ENCODE measurements around the gene FAM20A. TPM values are rescaled to one million over a fixed set of nuclear protein-coding genes. Genes with fewer than 3 reads are reported as not detected.

Gene FAM20A
- total RNA-seq, 1 experiment from 2014 or later, result not detected

DNA sequence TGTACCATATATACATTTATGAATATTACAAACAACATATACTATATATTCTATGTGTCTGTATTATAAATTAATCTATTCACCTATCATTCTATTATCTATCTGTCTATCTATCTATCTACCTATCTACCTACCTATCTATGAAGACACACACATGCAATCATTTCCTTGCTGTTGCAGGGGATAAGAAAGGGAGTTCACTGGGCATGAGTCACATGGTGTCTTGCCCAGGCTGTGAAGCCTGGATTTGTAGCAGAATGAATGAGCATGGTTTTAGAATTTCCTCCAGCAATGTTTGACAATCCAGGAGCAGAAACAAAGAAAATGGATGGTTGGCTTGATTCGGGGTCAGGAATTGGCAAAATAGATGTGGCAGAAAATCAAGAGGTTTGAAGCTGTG, 23.2 kb upstream of the FAM20A start:
- intact Hi-C loops (cut with micrococcal nuclease), result no loop called here
- ATAC-seq (no peak), DNase-seq (ENCODE audit: low read depth, low spot score) (no peak)
- Histone ChIP-seq H3K79me2 (ENCODE audit: insufficient read depth, low read length) (no peaks in the 10 kb centered on the region), H3K9me3 (ENCODE audit: control insufficient read depth in 1 of 2, insufficient read depth in 1 of 2, low read depth in 1 of 2, low read length in 2 of 2) (no peaks in the 10 kb centered on the region), H3K27ac (ENCODE audit: low read depth, low read length) (no peak overlapping the region), H3K9ac (ENCODE audit: low read length) (no peak overlapping the region), H3K4me3 (replicated peaks in 1 of 2; ENCODE audit: low read depth in 1 of 2, low read length in 2 of 2) (no peak overlapping the region), H3K27me3 (ENCODE audit: insufficient read depth, low read length) (no peaks in the 10 kb centered on the region), H3K36me3 (ENCODE audit: control insufficient read depth in 1 of 2, insufficient read depth in 2 of 2, low read length in 2 of 2) (no peaks in the 10 kb centered on the region), H3K9me2 (ENCODE audit: insufficient read depth) (no peaks in the 10 kb centered on the region), H3K4me1 (ENCODE audit: control insufficient read depth in 1 of 2, insufficient read depth in 2 of 2, low read length in 2 of 2) (no peaks in the 10 kb centered on the region), H4K20me1 (ENCODE audit: insufficient read depth) (no peaks in the 10 kb centered on the region), H3K4me2 (ENCODE audit: low read length) (no peak overlapping the region), H2AFZ (ENCODE audit: low read depth, low read length, poor library complexity, severe bottlenecking) (no peak overlapping the region)
- ChIA-PET RAD21 (ENCODE audit: low non-redundant PET in 1 of 2, low total read pairs in 2 of 2, uncharacterized antibody in 2 of 2, unreplicated experiment in 2 of 2) (no interaction called here), POLR2A (no interaction called here), CTCF (interaction anchor here (1.6 kb wide), 1 partner anchor 10 kb away, joined by 5 read pairs; no protein-coding TSS in a partner anchor)
- no TSS peak for BruUV-seq (replicated peaks)
- TF ChIP-seq, protein P1, sequence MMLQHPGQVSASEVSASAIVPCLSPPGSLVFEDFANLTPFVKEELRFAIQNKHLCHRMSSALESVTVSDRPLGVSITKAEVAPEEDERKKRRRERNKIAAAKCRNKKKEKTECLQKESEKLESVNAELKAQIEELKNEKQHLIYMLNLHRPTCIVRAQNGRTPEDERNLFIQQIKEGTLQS (IDR thresholded peaks at IDR 0.05), result no peak
- TF ChIP-seq POLR2A (IDR thresholded peaks at IDR 0.05; ENCODE audit: borderline replicate concordance, extremely low read depth, insufficient read depth, insufficient read length), result no peak
- TF ChIP-seq ZNF274 (IDR thresholded peaks at IDR 0.05; ENCODE audit: low read depth, low read length), result no peak
- TF ChIP-seq ZFX (IDR thresholded peaks at IDR 0.05), result no peak
- no peak for TF ChIP-seq ELF1 (IDR thresholded peaks at IDR 0.05; ENCODE audit: borderline replicate concordance, low read depth)
- TF ChIP-seq SP1 (IDR thresholded peaks at IDR 0.05; ENCODE audit: low read depth), result no peak
- TF ChIP-seq FOSL1 (IDR thresholded peaks at IDR 0.05; ENCODE audit: low read depth), result no peak
- no peak for TF ChIP-seq SRF (IDR thresholded peaks at IDR 0.05; ENCODE audit: low read depth)
- no peak for TF ChIP-seq RAD21 (IDR thresholded peaks at IDR 0.05; ENCODE audit: low read depth)
- TF ChIP-seq SIN3A (IDR thresholded peaks at IDR 0.05; ENCODE audit: low read depth), result no peak
- TF ChIP-seq, protein P2, sequence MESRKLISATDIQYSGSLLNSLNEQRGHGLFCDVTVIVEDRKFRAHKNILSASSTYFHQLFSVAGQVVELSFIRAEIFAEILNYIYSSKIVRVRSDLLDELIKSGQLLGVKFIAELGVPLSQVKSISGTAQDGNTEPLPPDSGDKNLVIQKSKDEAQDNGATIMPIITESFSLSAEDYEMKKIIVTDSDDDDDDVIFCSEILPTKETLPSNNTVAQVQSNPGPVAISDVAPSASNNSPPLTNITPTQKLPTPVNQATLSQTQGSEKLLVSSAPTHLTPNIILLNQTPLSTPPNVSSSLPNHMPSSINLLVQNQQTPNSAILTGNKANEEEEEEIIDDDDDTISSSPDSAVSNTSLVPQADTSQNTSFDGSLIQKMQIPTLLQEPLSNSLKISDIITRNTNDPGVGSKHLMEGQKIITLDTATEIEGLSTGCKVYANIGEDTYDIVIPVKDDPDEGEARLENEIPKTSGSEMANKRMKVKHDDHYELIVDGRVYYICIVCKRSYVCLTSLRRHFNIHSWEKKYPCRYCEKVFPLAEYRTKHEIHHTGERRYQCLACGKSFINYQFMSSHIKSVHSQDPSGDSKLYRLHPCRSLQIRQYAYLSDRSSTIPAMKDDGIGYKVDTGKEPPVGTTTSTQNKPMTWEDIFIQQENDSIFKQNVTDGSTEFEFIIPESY (IDR thresholded peaks at IDR 0.05; ENCODE audit: extremely low read depth, insufficient replicate concordance, low read length), result no peak
- TF ChIP-seq, protein P3, sequence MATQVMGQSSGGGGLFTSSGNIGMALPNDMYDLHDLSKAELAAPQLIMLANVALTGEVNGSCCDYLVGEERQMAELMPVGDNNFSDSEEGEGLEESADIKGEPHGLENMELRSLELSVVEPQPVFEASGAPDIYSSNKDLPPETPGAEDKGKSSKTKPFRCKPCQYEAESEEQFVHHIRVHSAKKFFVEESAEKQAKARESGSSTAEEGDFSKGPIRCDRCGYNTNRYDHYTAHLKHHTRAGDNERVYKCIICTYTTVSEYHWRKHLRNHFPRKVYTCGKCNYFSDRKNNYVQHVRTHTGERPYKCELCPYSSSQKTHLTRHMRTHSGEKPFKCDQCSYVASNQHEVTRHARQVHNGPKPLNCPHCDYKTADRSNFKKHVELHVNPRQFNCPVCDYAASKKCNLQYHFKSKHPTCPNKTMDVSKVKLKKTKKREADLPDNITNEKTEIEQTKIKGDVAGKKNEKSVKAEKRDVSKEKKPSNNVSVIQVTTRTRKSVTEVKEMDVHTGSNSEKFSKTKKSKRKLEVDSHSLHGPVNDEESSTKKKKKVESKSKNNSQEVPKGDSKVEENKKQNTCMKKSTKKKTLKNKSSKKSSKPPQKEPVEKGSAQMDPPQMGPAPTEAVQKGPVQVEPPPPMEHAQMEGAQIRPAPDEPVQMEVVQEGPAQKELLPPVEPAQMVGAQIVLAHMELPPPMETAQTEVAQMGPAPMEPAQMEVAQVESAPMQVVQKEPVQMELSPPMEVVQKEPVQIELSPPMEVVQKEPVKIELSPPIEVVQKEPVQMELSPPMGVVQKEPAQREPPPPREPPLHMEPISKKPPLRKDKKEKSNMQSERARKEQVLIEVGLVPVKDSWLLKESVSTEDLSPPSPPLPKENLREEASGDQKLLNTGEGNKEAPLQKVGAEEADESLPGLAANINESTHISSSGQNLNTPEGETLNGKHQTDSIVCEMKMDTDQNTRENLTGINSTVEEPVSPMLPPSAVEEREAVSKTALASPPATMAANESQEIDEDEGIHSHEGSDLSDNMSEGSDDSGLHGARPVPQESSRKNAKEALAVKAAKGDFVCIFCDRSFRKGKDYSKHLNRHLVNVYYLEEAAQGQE (IDR thresholded peaks at IDR 0.05; ENCODE audit: low read depth), result no peak
- no peak for TF ChIP-seq CBX3 (IDR thresholded peaks at IDR 0.05; ENCODE audit: low read depth)

All from HCT116 (cell line).